Spleen (tissue), 11 donors: Measurements from ENCODE around the gene CXADR. TPM values are rescaled to one million over a fixed set of nuclear protein-coding genes. Genes with fewer than 3 reads are reported as not detected.

Experiments used
- DNase-seq: peaks from one replicate; pipeline ENCODE4 v3.0.0-alpha.2; 2020
- H3K27ac ChIP-seq, 8 donors: fragments of 200-600 bp; sonication (generic) in 7 of 8; 1 replicate in 4 of 8; 2 replicates in 4 of 8; pipeline versions ENCODE4 v1.5.0 to v1.8.0; 2016 to 2021; ENCODE audit warnings: inconsistent platforms in 4 of 8, mild to moderate bottlenecking in 4 of 8, moderate library complexity in 1 of 8
- H3K27me3 ChIP-seq, 7 donors: fragments of 200-600 bp; sonication (generic) in 6 of 7; replicated peaks in 1 of 7; 1 replicate in 4 of 7; 2 replicates in 3 of 7; pipeline versions ENCODE4 v1.5.0 to v1.8.0; 2016 to 2021; ENCODE audit warnings: inconsistent platforms in 3 of 7, mild to moderate bottlenecking in 1 of 7
- H3K36me3 ChIP-seq, 6 donors: fragments of 200-600 bp; sonication (generic) in 5 of 6; 1 replicate in 4 of 6; 2 replicates in 2 of 6; pipeline versions ENCODE4 v1.5.0 to v1.8.0; 2016 to 2021; ENCODE audit warnings: inconsistent platforms in 2 of 6
- H3K4me1 ChIP-seq, 6 donors: fragments of 200-600 bp; sonication (generic) in 5 of 6; 1 replicate in 3 of 6; 2 replicates in 3 of 6; pipeline versions ENCODE4 v1.5.0 to v1.8.0; 2016 to 2021; ENCODE audit warnings: inconsistent platforms in 3 of 6
- H3K4me3 ChIP-seq, 8 donors: fragments of 200-600 bp; sonication (generic) in 7 of 8; 1 replicate in 4 of 8; 2 replicates in 4 of 8; pipeline versions ENCODE4 v1.5.0 to v1.8.0; 2016 to 2021; ENCODE audit warnings: inconsistent platforms in 4 of 8, mild to moderate bottlenecking in 4 of 8, moderate library complexity in 2 of 8
- H3K9me3 ChIP-seq, 8 donors: fragments of 200-600 bp; sonication (generic) in 7 of 8; 1 replicate in 4 of 8; 2 replicates in 4 of 8; pipeline versions ENCODE4 v1.5.0 to v1.8.0; 2016 to 2021; ENCODE audit warnings: inconsistent platforms in 4 of 8
- POLR2A ChIP-seq, 3 donors: fragments of 450-650 bp; IDR thresholded peaks; one replicate each; pipeline ENCODE4 v1.5.1; 2017; ENCODE audit warnings: antibody characterized with exemption in 3 of 3, mild to moderate bottlenecking in 1 of 3
- POLR2AphosphoS5 ChIP-seq, 3 donors: sonication (generic); formaldehyde crosslinking; IDR thresholded peaks; one replicate each; pipeline ENCODE4 v1.5.1; 2017; ENCODE audit warnings: antibody characterized with exemption in 3 of 3
- WGBS, 5 donors: extraction: QIAGEN DNeasy Blood & Tissue Kit in 3 of 5; methylation state at CpG; one replicate each; pipeline versions ENCODE4 v1.1.5 to v1.1.7; 2013 to 2018; 5-methylcytosine and 5-hydroxymethylcytosine counted together
- intact Hi-C: fragments of 100-400 bp; cut with DNase I; formaldehyde crosslinking; loops from one replicate; pipeline ENCODE4 v1.15.0; 2023; ENCODE audit warnings: low total_unique reads
- polyA plus RNA-seq, 3 donors: library from polyadenylated mRNA; stranded (reverse); fragments of 200-250 nt; gene quantifications; one replicate each; pipeline ENCODE4 v1.2.1, GENCODE V29; 2013
- total RNA-seq, 7 donors: library from RNA; depleted of rRNA in 3 of 7; stranded (reverse); fragments of >200 nt in 3 of 7; fragmentation: NEBNext Ultra II Directional in 4 of 7; extraction: Animal tissue kit (Norgen Biotek cat#: 25700) in 4 of 7; gene quantifications; one replicate each; pipeline versions ENCODE4 v1.1.0 to v1.2.1, GENCODE V29; 2016 to 2021
- TF ChIP-seq, protein P1 (sequence below), 11 experiments: fragments of 200-600 bp in 7 of 11; fragments of 450-650 bp in 4 of 11; sonication (generic) in 4 of 11; IDR thresholded peaks in 8 of 11; conservative IDR thresholded peaks in 3 of 11; 1 replicate in 7 of 11; 2 replicates in 4 of 11; pipeline versions ENCODE4 v1.4.0 to v1.8.0; 2016 to 2021; ENCODE audit warnings: antibody characterized with exemption in 11 of 11, inconsistent platforms in 4 of 11, mild to moderate bottlenecking in 1 of 11
- donor health status: healthy with polysubstance abuse.
- donor health status: DM: no; HTN: no; CAD: no; lungs with moderate emphysema.
- donor health status: DM: no; HTN: no; CAD: no.
- donor health status: Bipolar disorder and iron deficiency.
- donor health status: healthy.
- donor health status: DM: no; HTN: no; CAD: no.
- donor health status: DM: yes; HTN: yes; CAD: no.

The CXADR gene
- total and polyA plus RNA-seq, 10 donors = 0.11 to 10.7 (median 2.8) TPM

DNA sequence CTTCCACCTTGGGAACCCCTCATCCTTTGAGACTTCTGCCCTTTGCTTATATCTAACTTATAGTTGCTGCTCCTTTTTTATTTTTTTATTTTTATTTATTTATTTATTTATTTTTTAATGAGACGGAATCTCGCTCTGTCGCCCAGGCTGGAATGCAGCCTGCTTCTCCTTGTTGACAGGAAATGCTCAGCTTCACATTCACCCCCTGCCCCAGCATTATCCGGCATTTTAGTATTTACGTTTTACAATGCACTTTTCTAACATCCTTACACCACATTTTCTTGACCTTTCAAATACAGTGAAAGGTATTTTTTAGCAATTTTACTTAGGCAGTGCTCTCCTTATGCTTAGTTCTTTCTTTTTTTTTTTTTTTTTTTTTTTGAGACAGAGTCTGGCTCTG lies 14.9 kb downstream of the CXADR start:
- no peaks in the 10 kb centered on the region for H3K9me3 ChIP-seq
- no peak for DNase-seq
- no peaks in the 10 kb centered on the region for H3K4me1 ChIP-seq
- H3K4me3 ChIP-seq = no peak overlapping the region
- WGBS, 5 donors = 68 to 90% (median 85%) methylated on average over 5 of the region's 5 CpGs
- TF ChIP-seq POLR2AphosphoS5 (IDR thresholded peaks at IDR 0.05) (no peak), POLR2A (IDR thresholded peaks at IDR 0.05) (no peak)
- TF ChIP-seq, protein P1, sequence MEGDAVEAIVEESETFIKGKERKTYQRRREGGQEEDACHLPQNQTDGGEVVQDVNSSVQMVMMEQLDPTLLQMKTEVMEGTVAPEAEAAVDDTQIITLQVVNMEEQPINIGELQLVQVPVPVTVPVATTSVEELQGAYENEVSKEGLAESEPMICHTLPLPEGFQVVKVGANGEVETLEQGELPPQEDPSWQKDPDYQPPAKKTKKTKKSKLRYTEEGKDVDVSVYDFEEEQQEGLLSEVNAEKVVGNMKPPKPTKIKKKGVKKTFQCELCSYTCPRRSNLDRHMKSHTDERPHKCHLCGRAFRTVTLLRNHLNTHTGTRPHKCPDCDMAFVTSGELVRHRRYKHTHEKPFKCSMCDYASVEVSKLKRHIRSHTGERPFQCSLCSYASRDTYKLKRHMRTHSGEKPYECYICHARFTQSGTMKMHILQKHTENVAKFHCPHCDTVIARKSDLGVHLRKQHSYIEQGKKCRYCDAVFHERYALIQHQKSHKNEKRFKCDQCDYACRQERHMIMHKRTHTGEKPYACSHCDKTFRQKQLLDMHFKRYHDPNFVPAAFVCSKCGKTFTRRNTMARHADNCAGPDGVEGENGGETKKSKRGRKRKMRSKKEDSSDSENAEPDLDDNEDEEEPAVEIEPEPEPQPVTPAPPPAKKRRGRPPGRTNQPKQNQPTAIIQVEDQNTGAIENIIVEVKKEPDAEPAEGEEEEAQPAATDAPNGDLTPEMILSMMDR (IDR thresholded peaks at IDR 0.05 in 8 of 11, conservative IDR thresholded peaks at IDR 0.05 in 3 of 11) = no peak
- no peaks in the 10 kb centered on the region for H3K36me3 ChIP-seq
- intact Hi-C loops = no loop called here
- H3K27me3 ChIP-seq = no peaks in the 10 kb centered on the region
- no peak overlapping the region for H3K27ac ChIP-seq

DNA sequence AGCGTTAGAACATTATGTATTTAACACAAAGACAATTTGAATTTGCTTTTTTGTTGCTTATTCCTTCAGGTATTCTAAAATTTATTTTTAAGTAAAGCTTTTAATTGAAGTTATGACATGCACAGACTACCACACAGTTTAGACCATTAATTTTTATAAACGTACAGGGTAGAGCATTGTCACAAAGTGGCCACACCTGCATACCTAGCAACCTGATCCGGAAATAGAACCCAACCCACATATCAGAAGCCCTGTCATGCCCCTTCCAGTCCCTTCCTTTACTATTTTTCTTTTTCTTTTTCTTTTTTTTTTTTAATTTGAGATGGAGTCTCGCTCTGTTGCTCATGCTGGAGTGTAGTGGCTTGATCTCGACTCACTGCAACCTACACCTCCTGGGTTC lies 16.8 kb downstream of the CXADR start:
- Histone ChIP-seq H3K36me3 (no peaks in the 10 kb centered on the region), H3K27me3 (no peaks in the 10 kb centered on the region), H3K4me1 (no peaks in the 10 kb centered on the region), H3K4me3 (no peak overlapping the region), H3K9me3 (no peaks in the 10 kb centered on the region), H3K27ac (no peak overlapping the region)
- intact Hi-C loops = no loop called here
- no peak for DNase-seq
- TF ChIP-seq POLR2A (IDR thresholded peaks at IDR 0.05) (no peak), POLR2AphosphoS5 (IDR thresholded peaks at IDR 0.05) (no peak)
- TF ChIP-seq, protein P1 (IDR thresholded peaks at IDR 0.05 in 8 of 11, conservative IDR thresholded peaks at IDR 0.05 in 3 of 11) = no peak
- WGBS, 5 donors = 81 to 93% (median 89%) methylated on average over 5 of the region's 5 CpGs

DNA sequence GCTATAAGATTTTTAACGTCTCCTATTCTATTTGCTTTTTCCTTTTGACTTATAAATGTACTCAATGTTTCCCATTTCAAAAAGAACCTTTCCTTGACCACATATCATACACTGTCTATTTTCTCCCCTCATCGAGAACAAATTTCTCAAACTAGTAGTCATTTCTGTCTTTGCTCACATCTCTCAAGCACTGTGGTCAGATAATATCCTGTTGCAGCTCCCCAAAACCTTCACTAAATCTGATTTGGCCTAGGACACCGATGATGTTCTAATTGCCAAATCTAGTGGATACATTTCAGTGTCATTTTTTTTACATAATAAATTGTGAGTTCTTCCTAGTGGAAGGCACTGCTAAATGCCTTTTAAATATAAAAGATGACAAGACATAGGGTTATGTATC lies 19.4 kb downstream of the CXADR start:
- no peaks in the 10 kb centered on the region for H3K9me3 ChIP-seq
- no peak for TF ChIP-seq POLR2A (IDR thresholded peaks at IDR 0.05)
- no peak for TF ChIP-seq POLR2AphosphoS5 (IDR thresholded peaks at IDR 0.05)
- TF ChIP-seq, protein P1 (IDR thresholded peaks at IDR 0.05 in 8 of 11, conservative IDR thresholded peaks at IDR 0.05 in 3 of 11) = no peak
- peaks cover 0 to 5% (median 0%) of the 10 kb centered on the region in 6 donors for H3K4me1 ChIP-seq
- no peak overlapping the region for H3K27ac ChIP-seq
- no peaks in the 10 kb centered on the region for H3K36me3 ChIP-seq
- peaks cover 0 to 6% (median 0%) of the 10 kb centered on the region in 7 donors for H3K27me3 ChIP-seq
- WGBS, 5 donors = 63 to 87% (median 76%) methylated on average over 3 of the region's 3 CpGs
- no peak overlapping the region for H3K4me3 ChIP-seq
- no peak for DNase-seq
- intact Hi-C loops = no loop called here

DNA sequence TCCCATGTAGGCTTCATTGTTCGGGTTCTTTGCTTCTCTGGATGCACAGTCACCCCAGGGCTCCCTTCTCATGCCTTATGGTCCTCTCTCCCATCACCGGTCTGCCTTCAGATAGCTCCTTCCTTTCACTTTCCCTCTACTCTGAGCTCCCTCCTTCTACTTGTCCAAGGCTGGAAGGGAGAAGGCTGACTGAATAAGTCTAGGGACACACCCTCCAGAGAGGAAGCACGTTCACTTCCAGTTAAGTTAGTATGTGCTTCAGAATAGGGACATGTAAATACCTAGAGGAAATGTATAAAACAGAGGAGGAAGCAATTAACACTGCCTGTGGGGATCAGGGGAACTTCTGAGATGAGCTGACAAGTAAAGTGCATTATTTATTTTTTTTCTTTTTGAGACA lies 23.5 kb downstream of the CXADR start:
- Histone ChIP-seq H3K9me3 (no peaks in the 10 kb centered on the region), H3K27ac (no peak overlapping the region), H3K4me3 (no peak overlapping the region), H3K4me1 (peaks cover 0 to 5% (median 0%) of the 10 kb centered on the region in 6 donors), H3K27me3 (peaks cover 0 to 16% (median 0%) of the 10 kb centered on the region in 7 donors), H3K36me3 (no peaks in the 10 kb centered on the region)
- WGBS, 5 donors = 34 to 54% (median 38%) methylated on average over 3 of the region's 3 CpGs
- TF ChIP-seq POLR2AphosphoS5 (IDR thresholded peaks at IDR 0.05) (no peak), POLR2A (IDR thresholded peaks at IDR 0.05) (no peak)
- TF ChIP-seq, protein P1 (IDR thresholded peaks at IDR 0.05 in 8 of 11, conservative IDR thresholded peaks at IDR 0.05 in 3 of 11) = no peak
- DNase-seq = no peak
- intact Hi-C loops = no loop called here
